ENCODE results near the gene NADK2. TPM values are rescaled to one million over a fixed set of nuclear protein-coding genes. Genes with fewer than 3 reads are reported as not detected.
A peak's percentile ranks its signal among the peaks of the same experiment; 100 is the strongest.

Gene NADK2
- total and polyA plus RNA-seq, 9 of the 15 experiments (the other 6 are each of a cell fraction or from before 2014, with no cell fraction given): 10.6 to 41.0 (median 24.0) TPM

DNA sequence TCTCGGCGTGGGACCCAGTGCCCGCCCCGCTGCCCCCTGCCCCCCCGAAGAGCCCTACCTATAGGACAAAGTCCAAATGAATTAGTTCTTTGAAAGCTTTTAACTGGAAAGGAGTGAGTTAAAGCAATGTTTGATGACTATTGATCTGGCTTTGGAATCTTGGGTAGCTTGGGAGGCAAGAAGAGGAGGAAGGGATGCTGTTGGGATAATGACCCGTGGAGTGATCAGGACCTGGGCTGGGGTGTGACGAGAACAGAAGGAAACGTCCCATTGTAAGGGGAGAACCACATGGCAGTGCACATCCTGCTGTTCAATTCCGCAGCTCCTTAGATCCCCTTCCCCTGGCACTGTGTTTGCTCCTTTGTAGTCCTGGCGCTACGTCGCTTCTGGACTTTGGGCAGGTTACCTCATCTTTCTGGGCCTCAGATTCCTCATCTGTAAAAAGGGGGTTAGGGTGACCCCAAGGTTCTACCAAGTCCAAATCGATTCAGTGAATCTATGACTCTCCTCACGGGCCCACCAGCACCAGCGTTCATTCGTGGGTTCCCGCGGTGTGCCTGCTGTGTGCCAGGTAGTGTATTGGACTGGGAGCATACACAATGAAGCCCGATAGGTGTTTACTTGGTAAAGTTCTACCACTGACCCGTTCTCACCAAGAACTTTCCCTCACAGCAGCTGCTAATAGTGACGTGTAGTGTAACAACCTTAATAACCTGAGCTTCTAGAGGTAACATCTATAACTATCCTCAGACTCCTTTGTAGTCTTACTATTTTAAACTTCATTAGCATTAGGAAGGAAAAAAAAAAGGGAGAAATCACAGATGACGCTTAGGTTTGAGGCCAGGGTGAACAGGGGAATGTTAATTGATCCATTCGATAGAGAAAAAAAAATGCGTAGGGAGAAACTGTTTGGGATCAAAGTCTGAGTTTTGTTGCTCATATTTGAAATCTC, 1.1 kb upstream of the NADK2 start (continued):
- TF ChIP-seq GTF2E2 (tag; IDR thresholded peaks at IDR 0.05) (peak; percentile 28; the same call in 1 of the 2 replicates), ZEB2 (IDR thresholded peaks at IDR 0.05) (no peak), TSC22D4 (tag; IDR thresholded peaks at IDR 0.05) (no peak), GABPB1 (CRISPR knock-in tag; IDR thresholded peaks at IDR 0.05) (0 out of 2 replicates have a peak, but pooled peaks have one; percentile 42), ZNF699 (CRISPR knock-in tag; IDR thresholded peaks at IDR 0.05; ENCODE audit: insufficient replicate concordance) (no peak), SIN3A (IDR thresholded peaks at IDR 0.05; ENCODE audit: borderline replicate concordance in 2 of 2, control insufficient read depth in 1 of 2, low read depth in 2 of 2, low read length in 2 of 2) (no peak), CBX5 (IDR thresholded peaks at IDR 0.05; ENCODE audit: borderline replicate concordance, low read depth) (no peak), PPARD (CRISPR knock-in tag; IDR thresholded peaks at IDR 0.05) (no peak), POLR2AphosphoS5 (IDR thresholded peaks at IDR 0.05; ENCODE audit: control insufficient read depth, insufficient read depth, low read depth, low read length) (no peak), POLR3A (IDR thresholded peaks at IDR 0.05; ENCODE audit: borderline replicate concordance, extremely low read depth, insufficient read depth, insufficient read length) (no peak), POLR3G (IDR thresholded peaks at IDR 0.05; ENCODE audit: extremely low read depth, insufficient read length, insufficient replicate concordance) (no peak), NR4A1 (CRISPR knock-in tag; IDR thresholded peaks at IDR 0.05) (no peak), NR4A1 (tag; IDR thresholded peaks at IDR 0.05) (0 out of 2 replicates have a peak, but pooled peaks have one; percentile 10), ZNF431 (CRISPR knock-in tag; IDR thresholded peaks at IDR 0.05) (no peak; the same call in 1 of the 2 replicates), POLR2H (tag; IDR thresholded peaks at IDR 0.05; ENCODE audit: low read depth) (no peak)
- TF ChIP-seq, protein P1, sequence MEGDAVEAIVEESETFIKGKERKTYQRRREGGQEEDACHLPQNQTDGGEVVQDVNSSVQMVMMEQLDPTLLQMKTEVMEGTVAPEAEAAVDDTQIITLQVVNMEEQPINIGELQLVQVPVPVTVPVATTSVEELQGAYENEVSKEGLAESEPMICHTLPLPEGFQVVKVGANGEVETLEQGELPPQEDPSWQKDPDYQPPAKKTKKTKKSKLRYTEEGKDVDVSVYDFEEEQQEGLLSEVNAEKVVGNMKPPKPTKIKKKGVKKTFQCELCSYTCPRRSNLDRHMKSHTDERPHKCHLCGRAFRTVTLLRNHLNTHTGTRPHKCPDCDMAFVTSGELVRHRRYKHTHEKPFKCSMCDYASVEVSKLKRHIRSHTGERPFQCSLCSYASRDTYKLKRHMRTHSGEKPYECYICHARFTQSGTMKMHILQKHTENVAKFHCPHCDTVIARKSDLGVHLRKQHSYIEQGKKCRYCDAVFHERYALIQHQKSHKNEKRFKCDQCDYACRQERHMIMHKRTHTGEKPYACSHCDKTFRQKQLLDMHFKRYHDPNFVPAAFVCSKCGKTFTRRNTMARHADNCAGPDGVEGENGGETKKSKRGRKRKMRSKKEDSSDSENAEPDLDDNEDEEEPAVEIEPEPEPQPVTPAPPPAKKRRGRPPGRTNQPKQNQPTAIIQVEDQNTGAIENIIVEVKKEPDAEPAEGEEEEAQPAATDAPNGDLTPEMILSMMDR (IDR thresholded peaks at IDR 0.05 in 2 of 3, conservative IDR thresholded peaks at IDR 0.05 in 1 of 3; ENCODE audit: insufficient read depth in 2 of 3, low read depth in 1 of 3, low read length in 3 of 3): no peak
- TF ChIP-seq, protein P2, sequence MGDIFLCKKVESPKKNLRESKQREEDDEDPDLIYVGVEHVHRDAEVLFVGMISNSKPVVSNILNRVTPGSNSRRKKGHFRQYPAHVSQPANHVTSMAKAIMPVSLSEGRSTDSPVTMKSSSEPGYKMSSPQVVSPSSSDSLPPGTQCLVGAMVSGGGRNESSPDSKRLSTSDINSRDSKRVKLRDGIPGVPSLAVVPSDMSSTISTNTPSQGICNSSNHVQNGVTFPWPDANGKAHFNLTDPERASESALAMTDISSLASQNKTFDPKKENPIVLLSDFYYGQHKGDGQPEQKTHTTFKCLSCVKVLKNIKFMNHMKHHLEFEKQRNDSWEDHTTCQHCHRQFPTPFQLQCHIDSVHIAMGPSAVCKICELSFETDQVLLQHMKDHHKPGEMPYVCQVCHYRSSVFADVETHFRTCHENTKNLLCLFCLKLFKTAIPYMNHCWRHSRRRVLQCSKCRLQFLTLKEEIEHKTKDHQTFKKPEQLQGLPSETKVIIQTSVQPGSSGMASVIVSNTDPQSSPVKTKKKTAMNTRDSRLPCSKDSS (IDR thresholded peaks at IDR 0.05; ENCODE audit: low read depth, partially characterized antibody): no peak

Measured in K562 (cell line).